HG02852 (cell line): Measurements from ENCODE around the gene CHPF2.

Experiments
- ATAC-seq: cut with Tn5 transposase; IDR thresholded peaks from one replicate; pipeline ENCODE4 v1.9.1; 2021; ENCODE audit warnings: mild to moderate bottlenecking, moderate library complexity; ENCODE audit not compliant: unreplicated experiment

CHPF2 gene

GRCh38 chr7:151260471-151260870 is 28.2 kb downstream of the CHPF2 start:
- no peak for ATAC-seq

- ATAC-seq: no peak
Observed at GRCh38 chr7:151260883-151261282, 28.6 kb downstream of the CHPF2 start.

GRCh38 chr7:151261529-151261928 is 29.2 kb downstream of the CHPF2 start:
- ATAC-seq: no peak

- ATAC-seq: no peak
Observed at GRCh38 chr7:151264615-151265014, 32.3 kb downstream of the CHPF2 start.

GRCh38 chr7:151265351-151265931 is 33.2 kb downstream of the CHPF2 start:
- ATAC-seq: no peak

- no peak for ATAC-seq
Observed at GRCh38 chr7:151269511-151269910, 37.2 kb downstream of the CHPF2 start.

- ATAC-seq: no peak
Observed at GRCh38 chr7:151271699-151272355, 39.5 kb downstream of the CHPF2 start.

- ATAC-seq: no peak
Observed at GRCh38 chr7:151272405-151272804, 40.1 kb downstream of the CHPF2 start.

- no peak for ATAC-seq
Observed at GRCh38 chr7:151272877-151273276, 40.6 kb downstream of the CHPF2 start.

- no peak for ATAC-seq
Observed at GRCh38 chr7:151273651-151274390, 41.5 kb downstream of the CHPF2 start.

GRCh38 chr7:151274396-151274795 is 42.1 kb downstream of the CHPF2 start:
- ATAC-seq: no peak

GRCh38 chr7:151274936-151275812 is 42.9 kb downstream of the CHPF2 start:
- ATAC-seq: no peak

GRCh38 chr7:151275813-151276577 is 43.7 kb downstream of the CHPF2 start:
- no peak for ATAC-seq

GRCh38 chr7:151276666-151277590 is 44.6 kb downstream of the CHPF2 start:
- peak; percentile 71 for ATAC-seq

- no peak for ATAC-seq
Observed at GRCh38 chr7:151277631-151278030, 45.3 kb downstream of the CHPF2 start.

GRCh38 chr7:151278949-151279348 is 46.7 kb downstream of the CHPF2 start:
- ATAC-seq: no peak

- ATAC-seq: no peak
Observed at GRCh38 chr7:151279868-151280267, 47.6 kb downstream of the CHPF2 start.

- no peak for ATAC-seq
Observed at GRCh38 chr7:151280388-151281019, 48.2 kb downstream of the CHPF2 start.

GRCh38 chr7:151281686-151282085 is 49.4 kb downstream of the CHPF2 start:
- ATAC-seq: no peak
